ENCODE measurements around the gene FOXJ2. TPM values are rescaled to one million over a fixed set of nuclear protein-coding genes. Genes with fewer than 3 reads are reported as not detected.

Gene FOXJ2
- total RNA-seq, 1 experiment from 2014 or later: 13.9 TPM

DNA sequence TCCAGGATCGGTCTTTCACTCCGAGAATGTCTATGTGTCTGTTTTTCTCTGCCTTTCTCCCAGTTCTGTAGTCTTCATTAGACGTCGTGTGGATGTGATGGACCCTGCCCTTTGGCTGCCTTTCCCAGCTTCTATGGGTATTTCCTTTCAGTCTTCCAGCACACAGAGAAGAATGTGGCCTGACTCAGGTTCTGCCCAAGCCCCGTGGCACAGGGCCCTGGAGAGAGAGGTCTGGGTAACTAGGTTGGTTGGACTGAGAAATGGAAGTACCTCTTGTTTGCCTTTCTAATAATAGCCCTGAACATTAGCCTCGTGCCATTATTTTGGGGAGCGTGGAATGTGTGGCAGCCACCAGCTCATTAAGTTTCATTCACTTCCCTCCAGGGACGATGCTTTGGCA, 3.8 kb downstream of the FOXJ2 start:
- ChIA-PET CTCF (no interaction called here), POLR2A (ENCODE audit: low non-redundant PET) (no interaction called here)
- no TSS peak for BruUV-seq (replicated peaks)
- no peak for DNase-seq (ENCODE audit: low spot score)
- Histone ChIP-seq H3K27ac (ENCODE audit: low read depth, low read length, poor library complexity, severe bottlenecking) (no peak overlapping the region), H3K27me3 (replicated peaks; ENCODE audit: insufficient read depth, low read depth, low read length, poor library complexity) (no peaks in the 10 kb centered on the region), H3K4me3 (ENCODE audit: low read depth, low read length, poor library complexity, severe bottlenecking) (no peak overlapping the region), H3K4me1 (ENCODE audit: insufficient read depth, low read length, poor library complexity, severe bottlenecking) (peaks cover 36% of the 10 kb centered on the region), H3K36me3 (ENCODE audit: insufficient read depth, low read length, poor library complexity, severe bottlenecking) (peaks cover 11% of the 10 kb centered on the region), H3K9me3 (ENCODE audit: low read depth, low read length, poor library complexity, severe bottlenecking) (no peaks in the 10 kb centered on the region)
- no peak for TF ChIP-seq EZH2 (IDR thresholded peaks at IDR 0.05; ENCODE audit: borderline replicate concordance, low read depth, low read length, poor library complexity, severe bottlenecking)
- TF ChIP-seq, protein P1, sequence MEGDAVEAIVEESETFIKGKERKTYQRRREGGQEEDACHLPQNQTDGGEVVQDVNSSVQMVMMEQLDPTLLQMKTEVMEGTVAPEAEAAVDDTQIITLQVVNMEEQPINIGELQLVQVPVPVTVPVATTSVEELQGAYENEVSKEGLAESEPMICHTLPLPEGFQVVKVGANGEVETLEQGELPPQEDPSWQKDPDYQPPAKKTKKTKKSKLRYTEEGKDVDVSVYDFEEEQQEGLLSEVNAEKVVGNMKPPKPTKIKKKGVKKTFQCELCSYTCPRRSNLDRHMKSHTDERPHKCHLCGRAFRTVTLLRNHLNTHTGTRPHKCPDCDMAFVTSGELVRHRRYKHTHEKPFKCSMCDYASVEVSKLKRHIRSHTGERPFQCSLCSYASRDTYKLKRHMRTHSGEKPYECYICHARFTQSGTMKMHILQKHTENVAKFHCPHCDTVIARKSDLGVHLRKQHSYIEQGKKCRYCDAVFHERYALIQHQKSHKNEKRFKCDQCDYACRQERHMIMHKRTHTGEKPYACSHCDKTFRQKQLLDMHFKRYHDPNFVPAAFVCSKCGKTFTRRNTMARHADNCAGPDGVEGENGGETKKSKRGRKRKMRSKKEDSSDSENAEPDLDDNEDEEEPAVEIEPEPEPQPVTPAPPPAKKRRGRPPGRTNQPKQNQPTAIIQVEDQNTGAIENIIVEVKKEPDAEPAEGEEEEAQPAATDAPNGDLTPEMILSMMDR (conservative IDR thresholded peaks at IDR 0.05; ENCODE audit: low read depth, low read length): no peak
- intact Hi-C loops (cut with micrococcal nuclease; ENCODE audit: unreplicated experiment): no loop called here

DNA sequence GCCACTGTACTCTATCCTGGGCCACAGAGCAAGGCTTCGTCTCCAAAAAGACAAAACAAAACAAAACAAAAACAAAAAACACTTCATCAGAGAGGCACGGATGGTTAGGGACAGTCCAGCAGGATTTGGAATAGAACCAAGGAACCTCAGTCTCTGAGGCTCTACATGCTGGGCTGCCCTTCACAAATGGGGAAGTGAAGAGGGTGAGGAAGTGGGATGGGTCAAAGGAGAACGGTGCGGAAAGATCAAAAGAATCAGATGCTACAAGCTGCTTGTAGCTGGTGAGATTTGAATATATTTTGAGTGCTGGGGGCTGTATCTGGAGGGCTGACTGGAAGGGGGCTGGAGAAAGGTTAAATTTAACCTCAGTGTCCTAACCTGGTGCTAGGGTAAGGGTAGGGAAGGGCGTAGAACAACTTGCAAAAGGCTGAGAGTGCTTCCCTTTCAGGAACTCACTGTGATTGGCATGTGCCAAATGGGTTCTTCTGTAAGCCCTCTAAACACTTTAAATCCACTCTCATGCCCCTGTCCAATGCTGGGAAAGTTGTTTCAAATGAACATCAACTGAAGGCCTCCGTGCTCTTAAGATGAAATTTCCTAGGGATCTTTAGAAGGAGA, 4.6 kb downstream of the FOXJ2 start:
- Histone ChIP-seq H3K27me3 (replicated peaks; ENCODE audit: insufficient read depth, low read depth, low read length, poor library complexity) (no peaks in the 10 kb centered on the region), H3K4me3 (ENCODE audit: low read depth, low read length, poor library complexity, severe bottlenecking) (no peak overlapping the region), H3K9me3 (ENCODE audit: low read depth, low read length, poor library complexity, severe bottlenecking) (no peaks in the 10 kb centered on the region), H3K36me3 (ENCODE audit: insufficient read depth, low read length, poor library complexity, severe bottlenecking) (peaks cover 15% of the 10 kb centered on the region), H3K4me1 (ENCODE audit: insufficient read depth, low read length, poor library complexity, severe bottlenecking) (peaks cover 36% of the 10 kb centered on the region), H3K27ac (ENCODE audit: low read depth, low read length, poor library complexity, severe bottlenecking) (no peak overlapping the region)
- DNase-seq (ENCODE audit: low spot score): no peak
- no TSS peak for BruUV-seq (replicated peaks)
- ChIA-PET CTCF (no interaction called here), POLR2A (ENCODE audit: low non-redundant PET) (no interaction called here)
- no peak for TF ChIP-seq EZH2 (IDR thresholded peaks at IDR 0.05; ENCODE audit: borderline replicate concordance, low read depth, low read length, poor library complexity, severe bottlenecking)
- TF ChIP-seq, protein P1 (conservative IDR thresholded peaks at IDR 0.05; ENCODE audit: low read depth, low read length): no peak
- intact Hi-C loops (cut with micrococcal nuclease; ENCODE audit: unreplicated experiment): no loop called here

DNA sequence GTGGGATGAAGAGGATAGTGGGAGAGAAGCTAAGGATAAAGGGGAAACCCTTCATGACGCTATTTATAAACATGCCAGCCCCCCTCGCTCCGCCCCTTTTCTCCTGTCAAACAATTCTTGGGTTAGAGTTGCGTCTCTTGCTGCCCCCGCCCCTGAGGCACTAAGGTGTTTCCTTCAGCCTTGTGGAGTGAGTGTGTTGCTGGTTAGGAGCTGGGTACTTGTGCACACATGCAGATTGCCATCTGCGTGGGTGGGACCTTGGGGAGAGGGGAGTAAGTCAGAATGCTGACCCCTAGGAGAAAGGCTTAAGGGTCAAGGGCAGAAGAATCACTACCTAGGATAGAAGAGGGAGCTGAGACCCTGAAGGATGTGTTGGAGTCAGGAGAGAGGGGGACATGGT, 5.4 kb downstream of the FOXJ2 start:
- Histone ChIP-seq H3K27me3 (replicated peaks; ENCODE audit: insufficient read depth, low read depth, low read length, poor library complexity) (no peaks in the 10 kb centered on the region), H3K27ac (ENCODE audit: low read depth, low read length, poor library complexity, severe bottlenecking) (peak overlapping the region; percentile 56), H3K4me1 (ENCODE audit: insufficient read depth, low read length, poor library complexity, severe bottlenecking) (peaks cover 36% of the 10 kb centered on the region), H3K4me3 (ENCODE audit: low read depth, low read length, poor library complexity, severe bottlenecking) (peak overlapping the region; percentile 30), H3K9me3 (ENCODE audit: low read depth, low read length, poor library complexity, severe bottlenecking) (no peaks in the 10 kb centered on the region), H3K36me3 (ENCODE audit: insufficient read depth, low read length, poor library complexity, severe bottlenecking) (peaks cover 22% of the 10 kb centered on the region)
- ChIA-PET CTCF (no interaction called here), POLR2A (ENCODE audit: low non-redundant PET) (no interaction called here)
- BruUV-seq (replicated peaks): no TSS peak
- no peak for TF ChIP-seq EZH2 (IDR thresholded peaks at IDR 0.05; ENCODE audit: borderline replicate concordance, low read depth, low read length, poor library complexity, severe bottlenecking)
- TF ChIP-seq, protein P1 (conservative IDR thresholded peaks at IDR 0.05; ENCODE audit: low read depth, low read length): no peak
- intact Hi-C loops (cut with micrococcal nuclease; ENCODE audit: unreplicated experiment): no loop called here
- DNase-seq (ENCODE audit: low spot score): no peak
